Right forelimb (tissue), 1 donor: ENCODE measurements around the gene GATA6.

Experiments
- DNase-seq: peaks from one replicate; pipeline ENCODE4 v3.0.0-alpha.2; 2018

Gene GATA6

GRCh38 chr18:22169011-22169888 lies at the start of gene GATA6:
Gene GATA6 (plus strand): TSS chr18:22169589. CDS start chr18:22171145, 1,556 bp downstream.
- DNase-seq, result peak; percentile 79

GRCh38 chr18:22124970-22125369 lies 44.4 kb upstream of the GATA6 start:
- DNase-seq, result no peak

DNA sequence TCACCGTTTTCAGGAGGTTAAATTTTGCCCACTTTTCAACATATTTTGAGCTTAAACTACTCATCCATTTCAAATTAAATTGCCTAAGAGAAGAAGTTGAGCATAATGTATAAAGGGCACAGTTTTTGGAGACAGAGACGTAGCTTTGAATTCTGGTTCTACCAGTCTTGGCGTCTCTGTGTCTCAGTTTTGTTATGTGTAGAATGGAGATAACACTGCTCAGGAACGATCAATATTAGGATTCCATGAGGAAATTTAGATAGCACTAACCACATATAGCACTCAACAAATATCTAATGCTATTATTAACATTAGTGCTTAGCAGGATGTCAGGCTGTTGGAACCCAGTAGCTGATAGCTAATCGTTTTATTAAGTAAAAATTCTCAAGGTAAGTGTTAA lies 40.4 kb upstream of the GATA6 start:
- no peak for DNase-seq

DNA sequence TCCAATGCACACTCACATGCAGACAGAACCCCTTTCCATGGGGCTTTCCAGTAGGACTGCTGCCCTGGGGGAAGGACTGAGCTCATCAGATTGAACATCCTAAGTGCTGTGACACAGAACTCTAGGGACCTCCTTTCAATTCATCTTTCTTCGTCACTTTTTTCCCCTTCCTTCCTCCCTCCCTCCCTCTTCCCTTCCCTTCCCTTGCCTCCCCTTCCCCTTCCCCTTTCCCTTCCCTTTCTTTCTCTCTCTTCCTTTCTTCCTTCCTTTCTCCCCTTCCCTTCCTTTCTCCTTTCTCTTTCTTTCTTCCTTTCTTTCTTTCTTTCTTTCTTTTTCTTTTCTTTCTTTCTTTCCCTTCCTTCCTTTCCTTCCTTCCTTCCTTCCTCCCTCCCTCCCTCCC lies 39.6 kb upstream of the GATA6 start:
- no peak for DNase-seq

GRCh38 chr18:22132258-22132657 lies 37.1 kb upstream of the GATA6 start:
- DNase-seq, result no peak

DNA sequence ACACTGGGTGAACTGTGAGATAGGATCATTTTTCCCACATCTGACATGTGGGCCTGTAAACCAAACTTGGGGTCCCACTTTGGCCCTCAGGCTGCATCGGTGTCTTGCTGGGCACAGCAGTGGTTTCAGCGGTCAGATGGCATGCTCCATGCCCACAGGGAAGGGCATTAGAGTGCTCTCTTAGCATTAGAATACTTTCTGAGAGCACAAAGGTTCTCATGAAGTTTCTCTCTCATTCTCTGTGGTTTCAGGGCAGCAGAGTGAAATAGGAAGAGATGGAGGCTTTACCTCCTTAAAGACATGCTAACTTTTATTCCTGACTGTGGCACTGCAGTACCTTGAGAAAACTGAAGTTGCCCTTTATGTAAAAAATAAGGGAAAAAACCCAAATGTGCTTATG lies 36.6 kb upstream of the GATA6 start:
- no peak for DNase-seq

- DNase-seq, result no peak
These were observed 33.0 kb upstream of the GATA6 start for GRCh38 chr18:22136395-22136794.

GRCh38 chr18:22141211-22141610 lies 28.2 kb upstream of the GATA6 start:
- DNase-seq, result no peak

DNA sequence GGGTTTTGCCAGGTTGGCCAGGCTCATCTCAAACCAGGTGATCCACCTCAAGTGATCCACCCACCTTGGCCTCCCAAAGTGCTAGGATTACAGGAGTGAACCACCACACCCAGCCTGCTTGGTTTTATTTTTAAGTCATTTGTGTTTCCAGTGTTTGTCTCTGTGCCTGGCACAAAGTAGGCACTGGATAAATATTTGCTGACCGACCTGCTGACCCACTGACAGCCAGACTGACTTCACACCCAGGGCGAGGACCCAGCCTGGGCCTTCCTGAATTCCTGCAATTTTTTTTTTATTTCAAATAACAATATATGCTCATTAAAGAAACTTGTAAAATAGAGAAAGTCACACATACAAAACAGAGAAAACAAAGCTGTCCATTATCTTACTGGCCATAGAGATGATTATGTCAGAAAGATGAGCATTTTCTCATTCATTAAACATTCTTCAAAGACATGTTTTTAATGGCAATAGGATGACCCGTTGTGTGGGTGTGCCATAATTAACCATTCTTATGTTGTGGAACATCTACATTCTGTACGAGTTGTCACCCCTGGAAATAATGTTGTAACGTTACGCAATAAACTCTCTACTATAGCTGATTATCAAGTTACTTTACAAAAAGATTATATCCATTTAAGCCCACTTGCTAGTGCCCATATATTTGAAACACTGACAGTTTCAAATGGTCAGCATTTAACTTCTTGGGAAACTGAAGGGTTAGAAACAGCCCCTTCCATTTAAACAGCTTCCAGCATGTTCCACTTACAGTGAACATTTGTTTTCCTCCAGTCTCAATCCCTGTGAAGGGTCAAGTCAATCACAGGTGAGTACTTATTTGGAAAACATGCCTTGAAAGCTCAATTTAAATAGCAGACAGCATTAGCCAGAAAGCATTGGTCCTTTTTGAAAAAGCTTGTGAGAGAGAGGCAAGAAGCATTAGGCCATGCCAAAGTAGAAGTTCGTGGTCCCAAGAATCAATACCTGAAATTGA lies 25.7 kb upstream of the GATA6 start:
- no peak for DNase-seq

GRCh38 chr18:22145160-22145559 lies 24.2 kb upstream of the GATA6 start:
- no peak for DNase-seq

GRCh38 chr18:22149710-22150109 lies 19.7 kb upstream of the GATA6 start:
- DNase-seq, result no peak

GRCh38 chr18:22152093-22152492 lies 17.3 kb upstream of the GATA6 start:
- no peak for DNase-seq

- no peak for DNase-seq
These were observed 16.0 kb upstream of the GATA6 start for GRCh38 chr18:22153428-22153827.

- no peak for DNase-seq
These were observed 13.8 kb upstream of the GATA6 start for GRCh38 chr18:22155584-22155983.

- no peak for DNase-seq
These were observed 10.4 kb upstream of the GATA6 start for GRCh38 chr18:22159014-22159413.

- DNase-seq, result no peak
These were observed 8.3 kb upstream of the GATA6 start for GRCh38 chr18:22161090-22161489.

DNA sequence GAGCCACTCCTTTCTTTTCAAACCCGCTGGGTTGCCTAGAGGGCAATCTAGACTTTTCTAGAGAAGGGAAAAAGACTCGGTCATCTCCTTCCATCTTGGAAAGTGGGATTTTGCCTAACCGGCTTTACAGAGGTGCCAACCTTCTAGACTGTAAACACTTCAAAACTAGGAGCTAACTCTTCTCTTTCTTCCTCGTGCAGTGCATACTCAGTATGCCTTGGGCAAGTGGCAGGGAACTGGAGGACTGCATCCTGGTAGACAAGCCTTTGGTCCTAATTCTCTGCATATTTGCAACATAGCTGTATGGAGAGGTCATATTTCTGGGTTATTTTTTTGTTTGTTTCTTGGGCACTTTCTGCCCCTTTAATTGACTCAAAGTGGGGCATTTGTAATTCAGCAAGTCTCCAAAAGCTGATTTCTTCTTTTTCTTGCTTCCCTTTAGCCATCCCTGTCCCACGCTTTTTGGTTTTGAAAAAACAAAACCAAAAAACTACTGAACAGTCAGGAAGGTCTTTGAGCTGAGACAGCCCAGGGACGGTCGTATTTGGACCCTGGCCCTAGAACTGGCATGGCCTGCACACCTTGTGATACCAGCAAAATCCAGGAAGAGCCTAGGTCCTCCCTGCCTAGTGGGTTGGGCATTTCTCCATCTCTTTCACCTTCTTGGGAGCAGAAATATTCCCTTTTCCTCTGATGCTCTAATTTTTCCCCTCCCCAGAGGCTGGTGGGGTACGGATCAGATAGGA lies 5.8 kb upstream of the GATA6 start:
- no peak for DNase-seq

DNA sequence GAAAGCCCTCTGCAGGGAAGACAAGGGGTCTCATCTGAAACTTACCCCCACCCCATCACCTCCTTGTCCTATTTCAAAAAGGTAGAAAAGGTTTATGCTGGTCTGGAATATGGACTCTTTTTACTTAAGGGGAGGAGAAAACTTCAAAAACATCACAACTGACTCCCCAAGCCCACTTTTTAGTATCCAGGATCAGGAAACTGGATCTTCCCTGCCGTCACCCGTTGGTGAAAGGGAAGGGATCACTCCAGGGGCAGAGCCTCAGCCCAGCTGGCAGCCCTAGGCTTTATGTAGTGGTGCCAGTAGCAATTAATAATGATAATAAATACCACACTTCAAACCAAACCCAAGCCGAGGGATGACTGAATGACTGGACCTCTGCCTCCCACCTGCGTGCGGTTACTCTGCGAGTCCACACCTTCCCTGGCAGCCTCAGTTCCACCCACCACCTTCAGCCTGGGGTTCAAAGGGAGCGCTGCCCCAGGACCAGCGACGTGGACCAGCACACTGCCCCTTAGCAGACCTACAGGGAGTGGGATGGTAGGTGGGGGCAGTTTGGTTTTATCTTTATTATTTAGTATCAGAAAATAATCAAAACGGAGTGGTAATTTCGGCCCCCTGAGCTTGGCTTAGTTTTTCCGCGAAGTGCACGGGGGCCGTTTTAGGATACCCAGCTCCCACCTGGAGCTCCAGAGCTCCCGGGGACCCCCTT lies 4.9 kb upstream of the GATA6 start:
- DNase-seq, result no peak

- no peak for DNase-seq
These were observed 4.3 kb upstream of the GATA6 start for GRCh38 chr18:22165049-22165602.

- no peak for DNase-seq
These were observed 3.8 kb upstream of the GATA6 start for GRCh38 chr18:22165603-22166068.

GRCh38 chr18:22166069-22166950 lies 3.1 kb upstream of the GATA6 start:
- peak; percentile 67 for DNase-seq
